A673 (cell line): Measurements from ENCODE around the gene CD37. TPM values are rescaled to one million over a fixed set of nuclear protein-coding genes. Genes with fewer than 3 reads are reported as not detected.

ENCODE experiments used
- BruUV-seq: library from RNA; stranded (reverse); fragments of 400-500 nt; replicated peaks from 2 replicates; lab custom pipeline; 2021; lab: Mats Ljungman, UMichigan
- CTCF ChIA-PET: fragments of 300-600 bp; sonication (Branson Sonifier 250); formaldehyde crosslinking; loops from one replicate; lab custom pipeline; 2022; ENCODE audit warnings: antibody characterized with exemption; lab: Charles Lee
- POLR2A ChIA-PET: fragments of 300-600 bp; sonication (Branson Sonifier 250); formaldehyde crosslinking; loops from one replicate; lab custom pipeline; 2022; ENCODE audit warnings: antibody characterized with exemption; ENCODE audit not compliant: low non-redundant PET; lab: Charles Lee
- DNase-seq: peaks from one replicate; pipeline ENCODE4 v3.0.0-alpha.2; 2015; ENCODE audit warnings: low spot score
- H3K27ac ChIP-seq: fragments of 200-600 bp; sonication (generic); 2 replicates; pipeline ENCODE4 v1.5.1; 2016; ENCODE audit warnings: mixed run types, low read depth, mild to moderate bottlenecking, mixed read lengths, antibody characterized with exemption, low read length; ENCODE audit not compliant: poor library complexity, severe bottlenecking
- H3K27me3 ChIP-seq: fragments of 200-600 bp; sonication (generic); replicated peaks from 2 replicates; pipeline ENCODE4 v1.6.1; 2017; ENCODE audit warnings: mixed run types, low read depth, mild to moderate bottlenecking, mixed read lengths, antibody characterized with exemption, low read length; ENCODE audit not compliant: insufficient read depth, poor library complexity
- H3K36me3 ChIP-seq: fragments of 200-600 bp; sonication (generic); 2 replicates; pipeline ENCODE4 v1.6.1; 2016; ENCODE audit warnings: mixed run types, mild to moderate bottlenecking, mixed read lengths, antibody characterized with exemption, low read length; ENCODE audit not compliant: insufficient read depth, poor library complexity, severe bottlenecking
- H3K4me1 ChIP-seq: fragments of 200-600 bp; sonication (generic); 2 replicates; pipeline ENCODE4 v1.6.1; 2017; ENCODE audit warnings: mixed run types, mild to moderate bottlenecking, mixed read lengths, antibody characterized with exemption, low read length; ENCODE audit not compliant: insufficient read depth, poor library complexity, severe bottlenecking
- H3K4me3 ChIP-seq: fragments of 200-600 bp; sonication (generic); 2 replicates; pipeline ENCODE4 v1.5.1; 2016; ENCODE audit warnings: low read depth, mixed run types, mild to moderate bottlenecking, mixed read lengths, low read length; ENCODE audit not compliant: poor library complexity, severe bottlenecking
- H3K9me3 ChIP-seq: fragments of 200-600 bp; sonication (generic); 2 replicates; pipeline ENCODE4 v1.6.1; 2016; ENCODE audit warnings: mixed run types, low read depth, mild to moderate bottlenecking, mixed read lengths, antibody characterized with exemption, low read length; ENCODE audit not compliant: poor library complexity, severe bottlenecking
- EZH2 ChIP-seq: fragments of 200-600 bp; sonication (generic); IDR thresholded peaks from 2 replicates; pipeline ENCODE4 v1.6.1; 2017; ENCODE audit warnings: borderline replicate concordance, low read depth, mild to moderate bottlenecking, mixed read lengths, antibody characterized with exemption, low read length; ENCODE audit not compliant: poor library complexity, severe bottlenecking
- intact Hi-C: fragments of 100-400 bp; cut with micrococcal nuclease; formaldehyde crosslinking; loops from one replicate; pipeline ENCODE4 v1.10.0; 2022; ENCODE audit not compliant: unreplicated experiment
- microRNA-seq: library from miRNA; unstranded; fragments of <30 nt; microRNA quantifications from one replicate; pipeline ENCODE4 v1.2.0, GENCODE V29; 2021
- total RNA-seq: library from RNA; stranded (reverse); gene quantifications from 2 replicates; pipeline ENCODE4 v1.2.3, GENCODE V29; 2021
- TF ChIP-seq, protein P1 (sequence below): fragments of 300-800, 200-600 bp; sonication (generic); conservative IDR thresholded peaks from 2 replicates; pipeline ENCODE4 v1.5.1; 2017; ENCODE audit warnings: low read depth, mild to moderate bottlenecking, antibody characterized with exemption, low read length, moderate library complexity, mixed read lengths

CD37 gene
- total RNA-seq, 1 experiment from 2014 or later = not detected

DNA sequence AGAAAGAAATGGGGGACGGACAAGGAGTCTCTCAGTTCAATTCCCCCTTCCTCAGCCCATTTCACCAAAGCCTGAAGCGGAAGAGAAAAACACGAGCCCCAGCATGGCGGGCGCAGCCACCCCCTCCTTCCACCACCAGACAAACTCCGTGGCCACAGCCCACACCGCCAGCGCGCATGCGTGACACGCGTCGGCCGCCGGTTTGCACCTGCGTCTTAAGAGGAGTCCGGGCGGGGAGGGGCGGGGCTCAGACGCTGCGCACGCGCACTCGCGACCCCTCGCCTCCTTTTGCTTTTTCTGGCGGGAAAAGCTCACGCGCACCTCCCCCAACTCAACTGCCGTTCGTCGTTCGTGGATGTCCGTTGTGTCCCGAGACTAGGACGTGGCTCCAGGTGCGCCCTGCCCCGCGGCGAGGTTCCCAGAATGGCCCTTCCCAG lies 52.7 kb downstream of the CD37 start, which contains the start of gene KASH5:
KASH5 (plus strand) TSS at position 314 of the 437 bp plus-strand sequence. CDS start 2,635 bp downstream, outside the sequence.
- Histone ChIP-seq H3K4me3 (no peak within 1 kb of the TSS), H3K9me3 (peaks cover under 1% of the 10 kb centered on the region), H3K27me3 (no peaks in the 10 kb centered on the region), H3K36me3 (no peaks in the 10 kb centered on the region), H3K4me1 (no peaks in the 10 kb centered on the region), H3K27ac (no peak within 1 kb of the TSS)
- CTCF ChIA-PET = no interaction called here
- BruUV-seq = no TSS peak
- TF ChIP-seq EZH2 = no peak
- TF ChIP-seq, protein P1, sequence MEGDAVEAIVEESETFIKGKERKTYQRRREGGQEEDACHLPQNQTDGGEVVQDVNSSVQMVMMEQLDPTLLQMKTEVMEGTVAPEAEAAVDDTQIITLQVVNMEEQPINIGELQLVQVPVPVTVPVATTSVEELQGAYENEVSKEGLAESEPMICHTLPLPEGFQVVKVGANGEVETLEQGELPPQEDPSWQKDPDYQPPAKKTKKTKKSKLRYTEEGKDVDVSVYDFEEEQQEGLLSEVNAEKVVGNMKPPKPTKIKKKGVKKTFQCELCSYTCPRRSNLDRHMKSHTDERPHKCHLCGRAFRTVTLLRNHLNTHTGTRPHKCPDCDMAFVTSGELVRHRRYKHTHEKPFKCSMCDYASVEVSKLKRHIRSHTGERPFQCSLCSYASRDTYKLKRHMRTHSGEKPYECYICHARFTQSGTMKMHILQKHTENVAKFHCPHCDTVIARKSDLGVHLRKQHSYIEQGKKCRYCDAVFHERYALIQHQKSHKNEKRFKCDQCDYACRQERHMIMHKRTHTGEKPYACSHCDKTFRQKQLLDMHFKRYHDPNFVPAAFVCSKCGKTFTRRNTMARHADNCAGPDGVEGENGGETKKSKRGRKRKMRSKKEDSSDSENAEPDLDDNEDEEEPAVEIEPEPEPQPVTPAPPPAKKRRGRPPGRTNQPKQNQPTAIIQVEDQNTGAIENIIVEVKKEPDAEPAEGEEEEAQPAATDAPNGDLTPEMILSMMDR = no peak
- POLR2A ChIA-PET = no interaction called here
- DNase-seq = no peak
- intact Hi-C loops = no loop called here

GRCh38 chr19:49389406-49389805 lies 54.2 kb downstream of the CD37 start:
- H3K9me3 ChIP-seq = no peaks in the 10 kb centered on the region
- DNase-seq = no peak
- no peaks in the 10 kb centered on the region for H3K27me3 ChIP-seq
- POLR2A ChIA-PET = interaction anchor here (0.7 kb wide), 1 partner anchor 37 kb away, joined by 4 read pairs; no protein-coding TSS in a partner anchor
- BruUV-seq = no TSS peak
- H3K4me1 ChIP-seq = no peaks in the 10 kb centered on the region
- CTCF ChIA-PET = no interaction called here
- no peak overlapping the region for H3K4me3 ChIP-seq
- no peak overlapping the region for H3K27ac ChIP-seq
- TF ChIP-seq EZH2 = no peak
- H3K36me3 ChIP-seq = no peaks in the 10 kb centered on the region
- intact Hi-C loops = no loop called here

Small RNAs within 50 kb of the gene (microRNA-seq; reads per million reads assigned to microRNA genes)
- not detected for gene MIR4324

Other genes with a start within 250 kb of the CD37 start
- 291 and 295 TPM in 2 replicates for gene SNRNP70, start 250.0 kb upstream of the CD37 start, total RNA-seq
- gene LIN7B, start 221.0 kb upstream of the CD37 start, total RNA-seq = 19.9 and 24.3 TPM in 2 replicates
- 1.7 and 2.6 TPM in 2 replicates for gene C19orf73, start 216.3 kb upstream of the CD37 start, total RNA-seq
- 33.1 and 33.6 TPM in 2 replicates for gene PPFIA3, start 215.9 kb upstream of the CD37 start, total RNA-seq
- gene HRC, start 180.0 kb upstream of the CD37 start, total RNA-seq = not detected in 2 replicates
- 107 and 116 TPM in 2 replicates for gene TRPM4, start 177.6 kb upstream of the CD37 start, total RNA-seq
- 3.7 and 4.4 TPM in 2 replicates for gene SLC6A16, start 10.2 kb upstream of the CD37 start, total RNA-seq
- 121 and 125 TPM in 2 replicates for gene TEAD2, start 27.0 kb downstream of the CD37 start, total RNA-seq
- gene DKKL1, start 28.5 kb downstream of the CD37 start, total RNA-seq = 1.2 and 1.6 TPM in 2 replicates
- gene KASH5, start 52.8 kb downstream of the CD37 start, total RNA-seq = 0.37 TPM in 1 of 2 replicates, not detected in the other
- not detected in 2 replicates for gene PTH2, start 88.0 kb downstream of the CD37 start, total RNA-seq
- not detected in 2 replicates for gene GFY, start 90.0 kb downstream of the CD37 start, total RNA-seq
- gene SLC17A7, start 106.1 kb downstream of the CD37 start, total RNA-seq = 1.7 and 1.8 TPM in 2 replicates
- gene PIH1D1, start 116.4 kb downstream of the CD37 start, total RNA-seq = 122 and 131 TPM in 2 replicates
- 22.6 and 23.2 TPM in 2 replicates for gene ALDH16A1, start 117.8 kb downstream of the CD37 start, total RNA-seq
- gene FLT3LG, start 138.8 kb downstream of the CD37 start, total RNA-seq = 6.5 and 6.9 TPM in 2 replicates
- 2,390 and 2,393 TPM in 2 replicates for gene RPL13A, start 152.2 kb downstream of the CD37 start, total RNA-seq
- gene RPS11, start 161.0 kb downstream of the CD37 start, total RNA-seq = 2,088 and 2,093 TPM in 2 replicates
- 396 and 482 TPM in 2 replicates for gene FCGRT, start 177.3 kb downstream of the CD37 start, total RNA-seq
- 82.9 and 95.3 TPM in 2 replicates for gene RCN3, start 192.6 kb downstream of the CD37 start, total RNA-seq
- gene NOSIP, start 245.2 kb downstream of the CD37 start, total RNA-seq = 169 and 178 TPM in 2 replicates
- gene PRRG2, start 245.9 kb downstream of the CD37 start, total RNA-seq = 1.5 and 1.9 TPM in 2 replicates